ENCODE results near the gene MRFAP1L1.

GRCh38 chr4:6658209-6658595 is 51.5 kb downstream of the MRFAP1L1 start:
- no peak for TF ChIP-seq JUNB (IDR thresholded peaks at IDR 0.05; ENCODE audit: unreplicated experiment)
- no peak for TF ChIP-seq CTCF (conservative IDR thresholded peaks at IDR 0.05; ENCODE audit: low read depth in 2 of 2)
- no peak for TF ChIP-seq CREB1 (CRISPR knock-in tag; IDR thresholded peaks at IDR 0.05; ENCODE audit: low read depth)
- no peak for TF ChIP-seq ZNF114 (CRISPR knock-in tag; IDR thresholded peaks at IDR 0.05)
- TF ChIP-seq REST (IDR thresholded peaks at IDR 0.05; ENCODE audit: unreplicated experiment), result no peak
- no peak for TF ChIP-seq EZH2 (IDR thresholded peaks at IDR 0.05; ENCODE audit: low read depth, unreplicated experiment)
- TF ChIP-seq POLR2AphosphoS5 (IDR thresholded peaks at IDR 0.05; ENCODE audit: low read depth), result no peak
- no peak for TF ChIP-seq EZH2phosphoT487 (IDR thresholded peaks at IDR 0.05; ENCODE audit: unreplicated experiment)
- no peak for TF ChIP-seq ETS1 (IDR thresholded peaks at IDR 0.05)
- TF ChIP-seq NANOG (IDR thresholded peaks at IDR 0.05; ENCODE audit: borderline replicate concordance), result no peak
- TF ChIP-seq ZNF462 (CRISPR knock-in tag; IDR thresholded peaks at IDR 0.05), result no peak
